K562 (cell line): ENCODE results near the gene ITPK1. TPM values are rescaled to one million over a fixed set of nuclear protein-coding genes. Genes with fewer than 3 reads are reported as not detected.

Source experiments
- ATAC-seq: fragments of 200-7000 bp; cut with Tn5 transposase; 3 replicates; pipeline ENCODE4 v1.9.1; 2020; ENCODE audit warnings: moderate library complexity
- BruUV-seq: library from RNA; stranded (reverse); fragments of 400-500 nt; replicated peaks from 2 replicates; lab custom pipeline; 2021; lab: Mats Ljungman, UMichigan
- CTCF ChIA-PET: fragments of 300-600 bp; formaldehyde crosslinking; extraction: SDS; loops from one replicate; lab custom pipeline; 2021; ENCODE audit warnings: low intra/inter-chr PET ratio; lab: Yijun Ruan, JAX
- POLR2A ChIA-PET: fragments of 300-600, 350-650 bp; sonication (Branson Sonifier 250); formaldehyde crosslinking; extraction: SDS; loops from one replicate; lab custom pipeline; 2021; ENCODE audit warnings: antibody characterized with exemption, inconsistent platforms; lab: Yijun Ruan, JAX
- DNase-seq, 4 experiments: peaks; one replicate each; pipeline versions ENCODE4 v3.0.0 to v3.0.0-alpha.2; 2011 to 2018; ENCODE audit warnings: low spot score in 3 of 4, mixed read lengths in 3 of 4; ENCODE audit errors: extremely low read depth in 1 of 4
- FAIRE-seq: peaks from 2 replicates; lab custom pipeline; 2011; peaks lifted over from hg19 to GRCh38; lab: Jason Lieb, UNC
- H2AFZ ChIP-seq: 2 replicates; pipeline ENCODE4 v1.6.0; 2011; ENCODE audit warnings: low read depth, low read length, control low read depth, inconsistent platforms
- H3K27ac ChIP-seq: fragments of 200-600 bp; 3 replicates; pipeline ENCODE4 v1.8.0; 2011; ENCODE audit warnings: low read depth, mild to moderate bottlenecking, control low read depth, inconsistent platforms, low read length, moderate library complexity, mixed read lengths; ENCODE audit errors: extremely low read depth
- H3K27me3 ChIP-seq, 2 experiments: fragments of 300-600 bp in 1 of 2; 2 replicates in 1 of 2; 3 replicates in 1 of 2; pipeline versions ENCODE4 v1.6.0 to v1.8.0; 2011; ENCODE audit warnings: inconsistent platforms in 2 of 2, low read length in 2 of 2, mild to moderate bottlenecking in 1 of 2, mixed read lengths in 1 of 2, moderate library complexity in 1 of 2; ENCODE audit not compliant: control insufficient read depth in 2 of 2, insufficient read depth in 2 of 2
- H3K36me3 ChIP-seq: fragments of 300-600 bp; 3 replicates; pipeline ENCODE4 v1.8.0; 2011; ENCODE audit warnings: mild to moderate bottlenecking, low read length, inconsistent platforms; ENCODE audit not compliant: control insufficient read depth, insufficient read depth
- H3K4me1 ChIP-seq, 2 experiments: fragments of 200-600 bp in 1 of 2; replicated peaks in 1 of 2; 2 replicates in 1 of 2; 3 replicates in 1 of 2; pipeline versions ENCODE4 v1.5.1 to v1.8.0; 2011; ENCODE audit warnings: inconsistent platforms in 2 of 2, low read length in 2 of 2, mild to moderate bottlenecking in 1 of 2, mixed read lengths in 1 of 2, moderate library complexity in 1 of 2; ENCODE audit not compliant: control insufficient read depth in 2 of 2, insufficient read depth in 2 of 2
- H3K4me2 ChIP-seq: 2 replicates; pipeline ENCODE4 v1.6.1; 2011; ENCODE audit warnings: low read length, control low read depth, inconsistent platforms, mixed read lengths; ENCODE audit not compliant: insufficient read depth
- H3K4me3 ChIP-seq: fragments of 200-600 bp; sonication (generic), shearing (Covaris generic); 2 replicates; pipeline ENCODE4 v1.5.1; 2016; ENCODE audit warnings: control low read depth, inconsistent platforms
- H3K79me2 ChIP-seq: fragments of 200-600 bp; 3 replicates; pipeline ENCODE4 v1.8.0; 2011; ENCODE audit warnings: low read length, inconsistent platforms; ENCODE audit not compliant: control insufficient read depth, insufficient read depth
- H3K9ac ChIP-seq, 2 experiments: 2 replicates each; pipeline versions ENCODE4 v1.6.0 to v1.6.1; 2011; ENCODE audit warnings: low read depth in 2 of 2, low read length in 2 of 2, control low read depth in 1 of 2, inconsistent platforms in 1 of 2, mild to moderate bottlenecking in 1 of 2, mixed read lengths in 1 of 2; ENCODE audit not compliant: insufficient read depth in 1 of 2
- H3K9me1 ChIP-seq: one replicate; pipeline ENCODE4 v1.6.0; 2011; ENCODE audit warnings: inconsistent platforms, mild to moderate bottlenecking, low read length, moderate library complexity; ENCODE audit not compliant: control insufficient read depth, insufficient read depth
- H3K9me3 ChIP-seq: replicated peaks from 2 replicates; pipeline ENCODE4 v1.5.1; 2011; ENCODE audit warnings: low read depth, low read length, inconsistent platforms; ENCODE audit not compliant: control insufficient read depth, insufficient read depth
- H4K20me1 ChIP-seq: replicated peaks from 2 replicates; pipeline ENCODE4 v1.6.1; 2011; ENCODE audit warnings: low read length, inconsistent platforms, mixed read lengths; ENCODE audit not compliant: control insufficient read depth, insufficient read depth
- ADNP ChIP-seq: fragments of 200-800 bp; sonication (Bioruptor generic); IDR thresholded peaks from 2 replicates; pipeline ENCODE4 v1.6.1; 2016; ENCODE audit warnings: missing genetic modification characterization, missing compliant biosample characterization
- HDAC2 ChIP-seq: fragments of 450-650 bp; IDR thresholded peaks from 2 replicates; pipeline ENCODE4 v1.6.1; 2016; ENCODE audit warnings: mild to moderate bottlenecking
- IRF2 ChIP-seq: sonication (generic); formaldehyde crosslinking; IDR thresholded peaks from 2 replicates; pipeline ENCODE4 v1.8.1; 2022; ENCODE audit warnings: mild to moderate bottlenecking, missing genetic modification reagents
- KAT8 ChIP-seq: fragments of 450-650 bp; IDR thresholded peaks from 2 replicates; pipeline ENCODE4 v1.6.1; 2016; ENCODE audit warnings: low read depth, mild to moderate bottlenecking
- MYBL2 ChIP-seq, 2 experiments: fragments of 450-650 bp in 1 of 2; sonication (generic) in 1 of 2; formaldehyde crosslinking in 1 of 2; IDR thresholded peaks; 2 replicates each; pipeline versions ENCODE4 v1.6.1 to v1.8.1; 2017 to 2022; ENCODE audit warnings: borderline replicate concordance in 1 of 2, inconsistent platforms in 1 of 2, low read depth in 1 of 2, mild to moderate bottlenecking in 1 of 2, missing genetic modification reagents in 1 of 2, moderate library complexity in 1 of 2
- SPI1 ChIP-seq: IDR thresholded peaks from 2 replicates; pipeline ENCODE4 v1.6.1; 2011; ENCODE audit warnings: low read depth, low read length, control low read depth, borderline replicate concordance
- ZNF232 ChIP-seq: sonication (generic); formaldehyde crosslinking; IDR thresholded peaks from 2 replicates; pipeline ENCODE4 v1.8.0; 2022; ENCODE audit warnings: mild to moderate bottlenecking, missing genetic modification reagents
- ZNF253 ChIP-seq: fragments of 250-450 bp; sonication (Bioruptor Pico); conservative IDR thresholded peaks from 2 replicates; pipeline ENCODE4 v1.6.1; 2021; ENCODE audit warnings: mild to moderate bottlenecking
- ZNF282 ChIP-seq: sonication (generic); formaldehyde crosslinking; IDR thresholded peaks from 2 replicates; pipeline ENCODE4 v1.8.1; 2023; ENCODE audit warnings: missing genetic modification reagents
- ZNF324 ChIP-seq: fragments of 250-450 bp; sonication (Bioruptor Pico); IDR thresholded peaks from 2 replicates; pipeline ENCODE4 v1.4.0; 2020; ENCODE audit warnings: mild to moderate bottlenecking
- ZNF76 ChIP-seq: fragments of 250-450 bp; sonication (Bioruptor Pico); IDR thresholded peaks from 2 replicates; pipeline ENCODE4 v1.4.0; 2020; ENCODE audit warnings: mild to moderate bottlenecking, moderate library complexity, borderline replicate concordance
- WGBS: fragments of 100-300 bp; shearing (Covaris generic); methylation state at CpG from one replicate; pipeline ENCODE4 v1.1.6; 2016; ENCODE audit warnings: low coverage, mixed read lengths; ENCODE audit not compliant: insufficient coverage; ENCODE audit errors: missing lambda C conversion rate; 5-methylcytosine and 5-hydroxymethylcytosine counted together
- in situ Hi-C: fragments of 300-500 bp; cut with MboI; formaldehyde crosslinking; loops from 4 replicates; pipeline ENCODE4 v1.15.0; 2018; ENCODE audit warnings: inconsistent platforms, mixed read lengths
- intact Hi-C: fragments of 100-400 bp; cut with micrococcal nuclease; formaldehyde crosslinking; loops from 2 replicates; pipeline ENCODE4 v1.14.2; 2022
- polyA plus RNA-seq, 8 experiments: library from polyadenylated mRNA; depleted of rRNA in 4 of 8; stranded (reverse) in 5 of 8; unstranded in 3 of 8; fragments of >200 nt; fragmentation: Nextera tagmentation in 2 of 8; fragmentation: Illumina TruSeq in 1 of 8; extraction: Ambion mirVana in 2 of 8; extraction: Trizol in 1 of 8; gene quantifications; 2 replicates each; pipeline versions ENCODE4 v1.2.1 to v1.2.3, GENCODE V29; 2011 to 2014; ENCODE audit warnings: inconsistent platforms in 1 of 8, missing spikeins in 1 of 8
- total RNA-seq, 7 experiments: library from RNA; depleted of rRNA in 6 of 7; stranded (reverse); fragments of >200 nt in 6 of 7; fragmentation: Illumina TruSeq in 2 of 7; extraction: Trizol in 2 of 7; gene quantifications; 2 replicates each; pipeline versions ENCODE4 v1.2.1 to v1.2.3, GENCODE V29; 2011 to 2021; ENCODE audit warnings: low replicate concordance in 1 of 7
- TF ChIP-seq, protein P1 (sequence below), 2 experiments: fragments of 450-650 bp; formaldehyde crosslinking in 1 of 2; IDR thresholded peaks; 2 replicates each; pipeline versions ENCODE4 v1.4.0 to v1.6.1; 2014 to 2020; ENCODE audit warnings: mild to moderate bottlenecking in 2 of 2, borderline replicate concordance in 1 of 2, low read depth in 1 of 2
- TF ChIP-seq, protein P2 (sequence below): fragments of 450-650 bp; formaldehyde crosslinking; IDR thresholded peaks from 2 replicates; pipeline ENCODE4 v1.4.0; 2022; ENCODE audit warnings: mild to moderate bottlenecking, moderate library complexity

Gene ITPK1
- total and polyA plus RNA-seq, 9 of the 15 experiments (the other 6 are each of a cell fraction or from before 2014, with no cell fraction given), result 1.2 to 39.2 (median 23.0) TPM

DNA sequence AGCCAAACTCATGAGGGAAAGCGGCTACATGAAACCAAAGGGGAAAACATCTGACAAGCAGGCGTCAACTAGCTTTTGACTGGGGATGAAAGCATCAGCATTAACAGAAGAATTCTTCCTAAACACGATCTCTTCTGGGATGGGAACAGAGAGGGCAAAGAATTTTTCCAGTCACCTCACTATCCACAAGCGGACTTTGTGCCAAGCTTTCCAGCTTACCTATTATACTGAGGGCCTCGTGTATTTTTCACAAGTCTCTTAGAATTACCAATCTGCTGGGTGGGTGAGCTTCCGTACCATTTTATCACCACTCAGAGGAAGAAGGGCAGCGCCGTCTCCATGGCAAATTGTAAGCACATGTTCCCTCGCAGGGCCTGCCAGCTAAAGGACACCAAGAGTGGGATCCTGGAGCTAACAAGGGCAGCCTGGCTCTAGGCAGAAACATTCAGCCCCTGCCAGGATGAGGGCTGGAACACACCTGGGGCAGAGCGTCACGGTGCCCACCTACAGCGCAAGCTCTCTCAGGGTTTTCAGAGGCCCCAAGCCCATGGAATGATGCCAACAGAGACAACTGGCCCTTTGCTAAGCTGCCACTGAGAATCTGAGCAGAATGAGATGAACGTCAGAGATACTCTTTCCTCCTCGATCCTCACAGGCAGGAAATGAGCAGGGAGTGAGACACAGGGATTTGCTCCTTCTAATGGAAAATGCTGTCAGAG lies 118.2 kb downstream of the ITPK1 start:
- Histone ChIP-seq H3K4me1 (peaks cover 25 to 27% of the 10 kb centered on the region in 2 experiments; a peak in 4 of 5 replicates), H3K27ac (no peak overlapping the region), H3K9ac (no peak overlapping the region), H4K20me1 (no peaks in the 10 kb centered on the region), H2AFZ (no peak overlapping the region), H3K27me3 (no peaks in the 10 kb centered on the region), H3K4me3 (no peak overlapping the region), H3K4me2 (no peak overlapping the region), H3K9me1 (no peaks in the 10 kb centered on the region), H3K9me3 (no peaks in the 10 kb centered on the region), H3K79me2 (peaks cover 15% of the 10 kb centered on the region; the same call in 2 of the 3 replicates), H3K36me3 (peaks cover 4% of the 10 kb centered on the region; the same call in 1 of the 3 replicates)
- in situ Hi-C loops (no loop called here), intact Hi-C loops (no loop called here)
- BruUV-seq, result no TSS peak
- WGBS, result 63% methylated on average over 11 of the region's 14 CpGs
- ChIA-PET POLR2A (interaction anchor here (0.6 to 1.8 kb wide), 4 partner anchors 11 to 76 kb away, joined by 3 to 7 read pairs (median 3); no protein-coding TSS in a partner anchor), CTCF (no interaction called here)
- DNase-seq (no peak), FAIRE-seq (no peak), ATAC-seq (no peak)
- TF ChIP-seq ZNF324 (CRISPR knock-in tag), result no peak
- no peak for TF ChIP-seq ZNF253 (CRISPR knock-in tag)
- TF ChIP-seq ADNP (tag), result no peak
- no peak for TF ChIP-seq SPI1
- TF ChIP-seq ZNF282 (CRISPR knock-in tag), result no peak
- TF ChIP-seq KAT8, result no peak
- TF ChIP-seq IRF2 (CRISPR knock-in tag), result no peak
- TF ChIP-seq ZNF232 (CRISPR knock-in tag), result no peak
- TF ChIP-seq, protein P1, sequence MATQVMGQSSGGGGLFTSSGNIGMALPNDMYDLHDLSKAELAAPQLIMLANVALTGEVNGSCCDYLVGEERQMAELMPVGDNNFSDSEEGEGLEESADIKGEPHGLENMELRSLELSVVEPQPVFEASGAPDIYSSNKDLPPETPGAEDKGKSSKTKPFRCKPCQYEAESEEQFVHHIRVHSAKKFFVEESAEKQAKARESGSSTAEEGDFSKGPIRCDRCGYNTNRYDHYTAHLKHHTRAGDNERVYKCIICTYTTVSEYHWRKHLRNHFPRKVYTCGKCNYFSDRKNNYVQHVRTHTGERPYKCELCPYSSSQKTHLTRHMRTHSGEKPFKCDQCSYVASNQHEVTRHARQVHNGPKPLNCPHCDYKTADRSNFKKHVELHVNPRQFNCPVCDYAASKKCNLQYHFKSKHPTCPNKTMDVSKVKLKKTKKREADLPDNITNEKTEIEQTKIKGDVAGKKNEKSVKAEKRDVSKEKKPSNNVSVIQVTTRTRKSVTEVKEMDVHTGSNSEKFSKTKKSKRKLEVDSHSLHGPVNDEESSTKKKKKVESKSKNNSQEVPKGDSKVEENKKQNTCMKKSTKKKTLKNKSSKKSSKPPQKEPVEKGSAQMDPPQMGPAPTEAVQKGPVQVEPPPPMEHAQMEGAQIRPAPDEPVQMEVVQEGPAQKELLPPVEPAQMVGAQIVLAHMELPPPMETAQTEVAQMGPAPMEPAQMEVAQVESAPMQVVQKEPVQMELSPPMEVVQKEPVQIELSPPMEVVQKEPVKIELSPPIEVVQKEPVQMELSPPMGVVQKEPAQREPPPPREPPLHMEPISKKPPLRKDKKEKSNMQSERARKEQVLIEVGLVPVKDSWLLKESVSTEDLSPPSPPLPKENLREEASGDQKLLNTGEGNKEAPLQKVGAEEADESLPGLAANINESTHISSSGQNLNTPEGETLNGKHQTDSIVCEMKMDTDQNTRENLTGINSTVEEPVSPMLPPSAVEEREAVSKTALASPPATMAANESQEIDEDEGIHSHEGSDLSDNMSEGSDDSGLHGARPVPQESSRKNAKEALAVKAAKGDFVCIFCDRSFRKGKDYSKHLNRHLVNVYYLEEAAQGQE (IDR thresholded peaks at IDR 0.05; ENCODE audit: borderline replicate concordance), result no peak
- TF ChIP-seq, protein P1 (CRISPR knock-in tag; IDR thresholded peaks at IDR 0.05; ENCODE audit: low read depth), result no peak
- no peak for TF ChIP-seq ZNF76 (CRISPR knock-in tag)
- no peak for TF ChIP-seq MYBL2 (IDR thresholded peaks at IDR 0.05; ENCODE audit: low read depth)
- TF ChIP-seq MYBL2 (CRISPR knock-in tag; IDR thresholded peaks at IDR 0.05; ENCODE audit: borderline replicate concordance), result no peak
- TF ChIP-seq, protein P2, sequence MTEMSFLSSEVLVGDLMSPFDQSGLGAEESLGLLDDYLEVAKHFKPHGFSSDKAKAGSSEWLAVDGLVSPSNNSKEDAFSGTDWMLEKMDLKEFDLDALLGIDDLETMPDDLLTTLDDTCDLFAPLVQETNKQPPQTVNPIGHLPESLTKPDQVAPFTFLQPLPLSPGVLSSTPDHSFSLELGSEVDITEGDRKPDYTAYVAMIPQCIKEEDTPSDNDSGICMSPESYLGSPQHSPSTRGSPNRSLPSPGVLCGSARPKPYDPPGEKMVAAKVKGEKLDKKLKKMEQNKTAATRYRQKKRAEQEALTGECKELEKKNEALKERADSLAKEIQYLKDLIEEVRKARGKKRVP (CRISPR knock-in tag), result no peak
- no peak for TF ChIP-seq HDAC2
